Ovary (tissue), 9 donors: ENCODE data around the gene CNTNAP5. TPM values are rescaled to one million over a fixed set of nuclear protein-coding genes. Genes with fewer than 3 reads are reported as not detected.

Source experiments
- DNase-seq, 5 donors: peaks; one replicate each; pipeline ENCODE4 v3.0.0-alpha.2; 2019 to 2020
- H3K27ac ChIP-seq, 2 donors: fragments of 200-600 bp; one replicate each; pipeline versions ENCODE4 v1.5.1 to v1.8.0; 2019 to 2022
- H3K27me3 ChIP-seq: fragments of 200-600 bp; one replicate; pipeline ENCODE4 v1.8.0; 2022
- H3K36me3 ChIP-seq: fragments of 200-600 bp; sonication (generic); one replicate; pipeline ENCODE4 v1.5.1; 2019
- H3K4me1 ChIP-seq: one replicate; pipeline ENCODE4 v1.8.1; 2013; ENCODE audit warnings: mild to moderate bottlenecking, moderate library complexity; ENCODE audit not compliant: insufficient read depth
- H3K4me3 ChIP-seq: fragments of 200-600 bp; sonication (generic); one replicate; pipeline ENCODE4 v1.5.1; 2017
- H3K9me3 ChIP-seq, 2 donors: fragments of 200-600 bp in 1 of 2; sonication (generic) in 1 of 2; one replicate each; pipeline versions ENCODE4 v1.5.1 to v1.8.1; 2013 to 2019; ENCODE audit warnings: mild to moderate bottlenecking in 1 of 2, moderate library complexity in 1 of 2
- EP300 ChIP-seq: sonication (generic); formaldehyde crosslinking; IDR thresholded peaks from one replicate; pipeline ENCODE4 v1.6.1; 2017; ENCODE audit warnings: antibody characterized with exemption
- POLR2A ChIP-seq: fragments of 450-650 bp; IDR thresholded peaks from one replicate; pipeline ENCODE4 v1.6.1; 2017; ENCODE audit warnings: antibody characterized with exemption, mild to moderate bottlenecking, moderate library complexity
- WGBS, 3 donors: extraction: QIAGEN DNeasy Blood & Tissue Kit in 1 of 3; methylation state at CpG; one replicate each; pipeline versions ENCODE4 v1.1.5 to v1.1.7; 2013 to 2017; 5-methylcytosine and 5-hydroxymethylcytosine counted together
- intact Hi-C, 4 donors: fragments of 100-400 bp; cut with DNase I; formaldehyde crosslinking; loops; one replicate each; pipeline versions ENCODE4 v1.11.0 to v1.15.1; 2022 to 2023
- polyA plus RNA-seq, 2 donors: library from polyadenylated mRNA; stranded (reverse); fragments of 200-250 nt in 1 of 2; fragments of 350-450 nt in 1 of 2; fragmentation: Illumina TruSeq in 1 of 2; extraction: RNeasy Lipid Tissue Mini Kit (QIAGEN cat#74804) in 1 of 2; gene quantifications; one replicate each; pipeline ENCODE4 v1.2.3, GENCODE V29; 2013 to 2014
- total RNA-seq, 7 donors: library from RNA; depleted of rRNA in 2 of 7; stranded (reverse); fragments of >200 nt in 2 of 7; fragmentation: NEBNext Ultra II Directional in 3 of 7; extraction: Animal tissue kit (Norgen Biotek cat#: 25700) in 3 of 7; gene quantifications; one replicate each; pipeline versions ENCODE4 v1.1.0 to v1.2.4, GENCODE V29; 2016 to 2023
- TF ChIP-seq, protein P1 (sequence below), 3 donors: fragments of 450-650 bp in 2 of 3; fragments of 200-600 bp in 1 of 3; IDR thresholded peaks; one replicate each; pipeline versions ENCODE4 v1.5.1 to v1.8.0; 2016 to 2022; ENCODE audit warnings: antibody characterized with exemption in 3 of 3, mild to moderate bottlenecking in 1 of 3
- donor health status: DM: no; HTN: no; CAD: no; lungs with moderate emphysema.
- donor health status: DM: no; HTN: no; CAD: no.
- donor health status: Bipolar disorder and iron deficiency.
- donor health status: DM: yes; HTN: yes; CAD: no.
- donor health status: DM: no; HTN: no; CAD: no.
- donor health status: DM: yes; HTN: yes; CAD: no.

Gene CNTNAP5
- total and polyA plus RNA-seq, 9 donors, result not detected

DNA sequence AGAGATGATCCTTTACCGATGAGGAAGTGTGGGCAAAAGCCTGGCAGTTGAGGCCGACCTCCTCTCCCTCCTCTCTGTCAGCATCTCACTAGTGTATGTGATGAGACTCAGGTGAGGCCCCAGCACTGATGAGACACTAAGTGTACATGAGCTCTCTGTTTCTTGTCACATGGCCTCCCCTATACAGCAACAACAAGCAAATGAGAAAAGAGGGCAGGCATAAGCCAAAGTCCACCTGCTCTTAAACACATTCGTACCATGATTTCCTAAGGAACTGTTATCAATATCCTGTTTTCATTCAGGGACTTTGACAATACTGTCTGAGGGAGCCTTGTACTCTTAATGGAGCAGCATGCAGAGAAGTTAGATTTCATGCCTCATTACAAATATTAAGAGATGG is 113.0 kb downstream of the CNTNAP5 start:
- Histone ChIP-seq H3K27me3 (no peaks in the 10 kb centered on the region), H3K4me3 (no peak overlapping the region), H3K9me3 (no peaks in the 10 kb centered on the region), H3K36me3 (no peaks in the 10 kb centered on the region), H3K27ac (no peak overlapping the region), H3K4me1 (no peaks in the 10 kb centered on the region)
- intact Hi-C loops, result no loop called here
- DNase-seq, result no peak
- TF ChIP-seq POLR2A, result no peak
- TF ChIP-seq EP300, result no peak
- TF ChIP-seq, protein P1, sequence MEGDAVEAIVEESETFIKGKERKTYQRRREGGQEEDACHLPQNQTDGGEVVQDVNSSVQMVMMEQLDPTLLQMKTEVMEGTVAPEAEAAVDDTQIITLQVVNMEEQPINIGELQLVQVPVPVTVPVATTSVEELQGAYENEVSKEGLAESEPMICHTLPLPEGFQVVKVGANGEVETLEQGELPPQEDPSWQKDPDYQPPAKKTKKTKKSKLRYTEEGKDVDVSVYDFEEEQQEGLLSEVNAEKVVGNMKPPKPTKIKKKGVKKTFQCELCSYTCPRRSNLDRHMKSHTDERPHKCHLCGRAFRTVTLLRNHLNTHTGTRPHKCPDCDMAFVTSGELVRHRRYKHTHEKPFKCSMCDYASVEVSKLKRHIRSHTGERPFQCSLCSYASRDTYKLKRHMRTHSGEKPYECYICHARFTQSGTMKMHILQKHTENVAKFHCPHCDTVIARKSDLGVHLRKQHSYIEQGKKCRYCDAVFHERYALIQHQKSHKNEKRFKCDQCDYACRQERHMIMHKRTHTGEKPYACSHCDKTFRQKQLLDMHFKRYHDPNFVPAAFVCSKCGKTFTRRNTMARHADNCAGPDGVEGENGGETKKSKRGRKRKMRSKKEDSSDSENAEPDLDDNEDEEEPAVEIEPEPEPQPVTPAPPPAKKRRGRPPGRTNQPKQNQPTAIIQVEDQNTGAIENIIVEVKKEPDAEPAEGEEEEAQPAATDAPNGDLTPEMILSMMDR (IDR thresholded peaks at IDR 0.05), result no peak
- 80 to 91% (median 82%) methylated on average over 3 of the region's 3 CpGs for WGBS, 3 donors

DNA sequence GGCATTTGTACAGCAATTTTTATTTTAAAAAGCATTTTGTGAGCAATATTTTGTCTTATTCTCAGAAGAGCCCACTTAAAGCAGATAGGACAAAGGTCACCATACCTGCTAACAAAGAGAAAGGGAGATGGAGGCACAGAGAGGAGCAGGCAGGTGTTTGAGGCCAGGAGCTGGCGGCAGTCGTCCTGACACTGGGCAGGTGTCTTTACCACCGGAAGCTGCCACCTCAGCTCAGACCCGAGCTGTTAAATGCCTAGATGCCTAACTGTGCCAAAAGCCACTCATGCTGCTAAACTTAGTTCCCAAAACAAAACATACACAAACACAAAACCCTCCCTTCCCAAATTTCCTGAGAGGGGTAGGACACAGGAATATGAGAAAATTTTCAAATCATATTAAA is 120.9 kb downstream of the CNTNAP5 start:
- TF ChIP-seq, protein P1 (IDR thresholded peaks at IDR 0.05), result no peak
- no peak for TF ChIP-seq POLR2A
- TF ChIP-seq EP300, result no peak
- DNase-seq, result no peak
- intact Hi-C loops, result no loop called here
- Histone ChIP-seq H3K27me3 (no peaks in the 10 kb centered on the region), H3K9me3 (no peaks in the 10 kb centered on the region), H3K36me3 (no peaks in the 10 kb centered on the region), H3K4me1 (no peaks in the 10 kb centered on the region), H3K27ac (no peak overlapping the region), H3K4me3 (no peak overlapping the region)
- WGBS, 3 donors, result 38 to 65% (median 40%) methylated on average over 4 of the region's 4 CpGs

DNA sequence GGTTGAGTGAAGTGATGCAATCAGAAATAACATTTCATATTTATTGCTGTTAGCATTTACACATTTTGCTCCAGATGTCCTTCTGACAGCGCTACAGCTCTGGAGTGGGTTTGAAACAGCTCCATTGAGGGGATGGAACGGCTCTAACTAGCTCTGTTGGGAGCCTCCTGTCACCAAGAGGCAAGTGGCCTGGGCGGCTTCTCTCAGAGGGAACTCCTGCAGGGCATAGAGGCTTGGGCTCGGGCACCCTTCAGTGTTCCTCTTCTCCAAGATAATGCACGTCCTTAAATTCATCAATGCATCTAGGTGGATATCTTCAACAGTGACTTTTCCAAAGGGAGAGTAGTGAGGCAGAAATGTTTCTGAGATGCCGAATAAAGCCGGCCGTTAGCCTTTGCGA is 122.5 kb downstream of the CNTNAP5 start:
- DNase-seq, result no peak
- intact Hi-C loops, result no loop called here
- H3K27ac ChIP-seq, result no peak overlapping the region
- H3K36me3 ChIP-seq, result no peaks in the 10 kb centered on the region
- no peaks in the 10 kb centered on the region for H3K27me3 ChIP-seq
- H3K9me3 ChIP-seq, result no peaks in the 10 kb centered on the region
- H3K4me1 ChIP-seq, result no peaks in the 10 kb centered on the region
- 80 to 88% (median 81%) methylated on average over 9 of the region's 9 CpGs for WGBS, 3 donors
- H3K4me3 ChIP-seq, result no peak overlapping the region
- TF ChIP-seq EP300 (no peak), POLR2A (no peak)
- TF ChIP-seq, protein P1 (IDR thresholded peaks at IDR 0.05), result no peak

DNA sequence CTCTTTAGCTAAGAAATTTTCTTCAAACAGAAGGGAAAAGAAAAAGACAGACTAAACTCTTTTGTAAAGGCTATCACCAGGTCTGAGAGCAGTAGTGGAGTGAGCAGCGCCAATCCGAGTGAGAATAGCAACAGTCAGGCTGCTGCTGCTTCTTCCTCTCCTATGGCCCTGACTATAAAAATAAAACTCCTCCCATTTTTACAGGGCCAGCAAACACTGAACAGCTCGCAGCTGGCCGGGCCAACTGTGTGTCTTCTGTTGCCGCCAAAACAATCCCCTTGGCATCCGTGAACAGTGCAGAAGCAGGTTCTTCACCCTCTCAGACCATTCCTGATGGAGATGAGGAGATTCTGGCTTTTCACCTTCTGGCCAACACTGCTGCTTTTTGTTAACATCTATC is 124.5 kb downstream of the CNTNAP5 start:
- Histone ChIP-seq H3K4me3 (no peak overlapping the region), H3K9me3 (no peaks in the 10 kb centered on the region), H3K27ac (no peak overlapping the region), H3K27me3 (no peaks in the 10 kb centered on the region), H3K4me1 (no peaks in the 10 kb centered on the region), H3K36me3 (no peaks in the 10 kb centered on the region)
- intact Hi-C loops, result no loop called here
- TF ChIP-seq EP300 (no peak), POLR2A (no peak)
- TF ChIP-seq, protein P1 (IDR thresholded peaks at IDR 0.05), result no peak
- 19 to 31% (median 26%) methylated on average over 6 of the region's 6 CpGs for WGBS, 3 donors
- no peak for DNase-seq

DNA sequence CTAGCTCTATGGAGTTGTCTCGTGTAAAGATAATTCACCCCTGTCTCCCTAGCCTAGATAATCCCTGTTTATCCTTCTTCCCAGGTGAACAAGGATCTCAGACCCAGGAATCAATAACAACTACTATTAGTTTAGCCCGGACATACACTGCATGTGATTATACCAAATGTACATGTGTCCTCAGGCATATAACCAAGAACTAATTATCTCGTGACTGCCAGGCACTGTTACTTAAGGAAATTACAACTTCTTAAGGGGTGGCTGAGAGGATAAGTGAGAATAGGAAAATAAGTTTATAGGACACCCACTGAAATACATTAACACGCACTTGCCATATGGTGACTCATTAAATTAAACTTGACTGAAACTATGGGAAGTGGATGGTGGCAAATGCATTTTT is 126.6 kb downstream of the CNTNAP5 start:
- no peaks in the 10 kb centered on the region for H3K36me3 ChIP-seq
- intact Hi-C loops, result no loop called here
- 87 to 89% (median 88%) methylated on average over 4 of the region's 4 CpGs for WGBS, 3 donors
- H3K27me3 ChIP-seq, result no peaks in the 10 kb centered on the region
- DNase-seq, result no peak
- H3K4me3 ChIP-seq, result no peak overlapping the region
- TF ChIP-seq, protein P1 (IDR thresholded peaks at IDR 0.05), result no peak
- TF ChIP-seq POLR2A (no peak), EP300 (no peak)
- H3K9me3 ChIP-seq, result no peaks in the 10 kb centered on the region
- H3K27ac ChIP-seq, result no peak overlapping the region
- no peaks in the 10 kb centered on the region for H3K4me1 ChIP-seq
